Panc1 (cell line): ENCODE data around the gene TRAPPC12. TPM values are rescaled to one million over a fixed set of nuclear protein-coding genes. Genes with fewer than 3 reads are reported as not detected.
A peak's percentile ranks its signal among the peaks of the same experiment; 100 is the strongest.

Experiments used
- ATAC-seq: fragments of 200-7000 bp; cut with Tn5 transposase; 2 replicates; pipeline ENCODE4 v1.9.1; 2020; ENCODE audit warnings: mild to moderate bottlenecking, moderate library complexity
- BruUV-seq: library from RNA; stranded (reverse); fragments of 400-500 nt; replicated peaks from 2 replicates; lab custom pipeline; 2021; lab: Mats Ljungman, UMichigan
- CTCF ChIA-PET: fragments of 300-600 bp; sonication (Branson Sonifier 250); formaldehyde crosslinking; loops from one replicate; lab custom pipeline; 2022; ENCODE audit warnings: antibody characterized with exemption; lab: Charles Lee
- POLR2A ChIA-PET: fragments of 300-600 bp; sonication (Branson Sonifier 250); formaldehyde crosslinking; loops from one replicate; lab custom pipeline; 2022; ENCODE audit warnings: antibody characterized with exemption; lab: Charles Lee
- DNase-seq: peaks from one replicate; pipeline ENCODE4 v3.0.0-alpha.2; 2010; ENCODE audit warnings: low read depth, low spot score
- H3K27ac ChIP-seq: 2 replicates; pipeline ENCODE4 v1.5.1; 2011; ENCODE audit warnings: mild to moderate bottlenecking, low read length, inconsistent platforms
- H3K27me3 ChIP-seq: fragments of 200-500 bp; sonication (Bioruptor generic); 2 replicates; pipeline ENCODE4 v1.6.0; 2014; ENCODE audit warnings: low read length, inconsistent platforms; ENCODE audit not compliant: control insufficient read depth, insufficient read depth
- H3K36me3 ChIP-seq: fragments of 200-500 bp; sonication (Bioruptor generic); 2 replicates; pipeline ENCODE4 v1.5.1; 2014; ENCODE audit warnings: inconsistent platforms, mild to moderate bottlenecking, low read length, moderate library complexity; ENCODE audit not compliant: control insufficient read depth, insufficient read depth
- H3K4me1 ChIP-seq: 2 replicates; pipeline ENCODE4 v1.5.1; 2011; ENCODE audit warnings: inconsistent platforms, mild to moderate bottlenecking, low read length, moderate library complexity; ENCODE audit not compliant: control insufficient read depth, insufficient read depth
- H3K4me3 ChIP-seq, 2 experiments: 2 replicates each; pipeline ENCODE4 v1.5.1; 2011 to 2012; ENCODE audit warnings: low read depth in 2 of 2, low read length in 2 of 2, mild to moderate bottlenecking in 2 of 2, inconsistent platforms in 1 of 2, moderate library complexity in 1 of 2
- H3K9me3 ChIP-seq: fragments of 200-500 bp; sonication (Bioruptor generic); 2 replicates; pipeline ENCODE4 v1.5.1; 2014; ENCODE audit warnings: low read depth, mild to moderate bottlenecking, inconsistent platforms, low read length, moderate library complexity; ENCODE audit not compliant: control insufficient read depth, insufficient read depth
- POLR2AphosphoS5 ChIP-seq: IDR thresholded peaks from 2 replicates; pipeline ENCODE4 v1.6.1; 2012; ENCODE audit warnings: mild to moderate bottlenecking, low read depth, low read length, moderate library complexity
- SIN3A ChIP-seq: IDR thresholded peaks from 2 replicates; pipeline ENCODE4 v1.6.1; 2012; ENCODE audit warnings: low read depth, mild to moderate bottlenecking, low read length, moderate library complexity, borderline replicate concordance; ENCODE audit not compliant: insufficient read depth
- TCF7L2 ChIP-seq: IDR thresholded peaks from 2 replicates; pipeline ENCODE4 v1.6.1; 2011; ENCODE audit warnings: mild to moderate bottlenecking, low read depth, low read length, inconsistent platforms
- in situ Hi-C: cut with HindIII; loops from 2 replicates; pipeline ENCODE4 v1.10.0; 2016; ENCODE audit warnings: low sequenced_read_pairs, low pct_unique_long_range_greater_than_20kb
- intact Hi-C: fragments of 100-400 bp; cut with micrococcal nuclease; formaldehyde crosslinking; loops from one replicate; pipeline ENCODE4 v1.10.0; 2022; ENCODE audit not compliant: unreplicated experiment
- total RNA-seq: library from RNA; stranded (reverse); gene quantifications from one replicate; pipeline ENCODE4 v1.2.1, GENCODE V29; 2021; ENCODE audit not compliant: unreplicated experiment
- TF ChIP-seq, protein P1 (sequence below), 2 experiments: IDR thresholded peaks; 2 replicates each; pipeline ENCODE4 v1.6.1; 2011 to 2012; ENCODE audit warnings: low read depth in 2 of 2, control low read depth in 1 of 2, low read length in 1 of 2, mild to moderate bottlenecking in 1 of 2, moderate library complexity in 1 of 2; ENCODE audit not compliant: insufficient read depth in 1 of 2
- TF ChIP-seq, protein P2 (sequence below): fragments of 450-650 bp; IDR thresholded peaks from 2 replicates; pipeline ENCODE4 v1.5.1; 2017; ENCODE audit warnings: mild to moderate bottlenecking

Gene TRAPPC12
- total RNA-seq, 1 experiment from 2014 or later, result 78.7 TPM

DNA sequence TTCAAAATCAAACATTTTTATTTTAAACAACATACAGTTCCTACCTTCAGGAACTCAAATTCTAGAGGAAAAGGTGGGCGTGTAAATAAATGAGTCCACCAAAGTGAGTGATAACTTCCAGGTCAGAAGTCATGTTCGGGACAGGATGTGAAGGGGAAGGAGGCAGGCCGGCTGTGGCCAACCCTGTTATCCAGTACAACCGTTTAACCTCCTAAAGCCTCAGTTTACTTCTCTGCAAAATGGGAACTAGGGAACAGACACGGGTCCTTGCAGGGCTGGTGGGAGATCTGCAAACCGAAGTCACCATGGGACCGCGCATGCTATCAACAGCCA is 2.2 kb upstream of the TRAPPC12 start:
- no peak for DNase-seq
- Histone ChIP-seq H3K4me1 (peaks cover 18% of the 10 kb centered on the region), H3K36me3 (peaks cover 17% of the 10 kb centered on the region), H3K9me3 (no peaks in the 10 kb centered on the region), H3K4me3 (peak overlapping the region; percentile 69 to 98), H3K27ac (peak overlapping the region; percentile 98), H3K27me3 (no peaks in the 10 kb centered on the region)
- intact Hi-C loops, result no loop called here
- CTCF ChIA-PET, result no interaction called here
- in situ Hi-C loops, result no loop called here
- POLR2A ChIA-PET, result no interaction called here
- ATAC-seq, result peak; percentile 47
- TF ChIP-seq TCF7L2 (no peak), SIN3A (no peak), POLR2AphosphoS5 (no peak)
- TF ChIP-seq, protein P1, sequence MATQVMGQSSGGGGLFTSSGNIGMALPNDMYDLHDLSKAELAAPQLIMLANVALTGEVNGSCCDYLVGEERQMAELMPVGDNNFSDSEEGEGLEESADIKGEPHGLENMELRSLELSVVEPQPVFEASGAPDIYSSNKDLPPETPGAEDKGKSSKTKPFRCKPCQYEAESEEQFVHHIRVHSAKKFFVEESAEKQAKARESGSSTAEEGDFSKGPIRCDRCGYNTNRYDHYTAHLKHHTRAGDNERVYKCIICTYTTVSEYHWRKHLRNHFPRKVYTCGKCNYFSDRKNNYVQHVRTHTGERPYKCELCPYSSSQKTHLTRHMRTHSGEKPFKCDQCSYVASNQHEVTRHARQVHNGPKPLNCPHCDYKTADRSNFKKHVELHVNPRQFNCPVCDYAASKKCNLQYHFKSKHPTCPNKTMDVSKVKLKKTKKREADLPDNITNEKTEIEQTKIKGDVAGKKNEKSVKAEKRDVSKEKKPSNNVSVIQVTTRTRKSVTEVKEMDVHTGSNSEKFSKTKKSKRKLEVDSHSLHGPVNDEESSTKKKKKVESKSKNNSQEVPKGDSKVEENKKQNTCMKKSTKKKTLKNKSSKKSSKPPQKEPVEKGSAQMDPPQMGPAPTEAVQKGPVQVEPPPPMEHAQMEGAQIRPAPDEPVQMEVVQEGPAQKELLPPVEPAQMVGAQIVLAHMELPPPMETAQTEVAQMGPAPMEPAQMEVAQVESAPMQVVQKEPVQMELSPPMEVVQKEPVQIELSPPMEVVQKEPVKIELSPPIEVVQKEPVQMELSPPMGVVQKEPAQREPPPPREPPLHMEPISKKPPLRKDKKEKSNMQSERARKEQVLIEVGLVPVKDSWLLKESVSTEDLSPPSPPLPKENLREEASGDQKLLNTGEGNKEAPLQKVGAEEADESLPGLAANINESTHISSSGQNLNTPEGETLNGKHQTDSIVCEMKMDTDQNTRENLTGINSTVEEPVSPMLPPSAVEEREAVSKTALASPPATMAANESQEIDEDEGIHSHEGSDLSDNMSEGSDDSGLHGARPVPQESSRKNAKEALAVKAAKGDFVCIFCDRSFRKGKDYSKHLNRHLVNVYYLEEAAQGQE (IDR thresholded peaks at IDR 0.05; ENCODE audit: insufficient read depth in 1 of 2, low read depth in 2 of 2, low read length in 1 of 2), result no peak
- TF ChIP-seq, protein P2, sequence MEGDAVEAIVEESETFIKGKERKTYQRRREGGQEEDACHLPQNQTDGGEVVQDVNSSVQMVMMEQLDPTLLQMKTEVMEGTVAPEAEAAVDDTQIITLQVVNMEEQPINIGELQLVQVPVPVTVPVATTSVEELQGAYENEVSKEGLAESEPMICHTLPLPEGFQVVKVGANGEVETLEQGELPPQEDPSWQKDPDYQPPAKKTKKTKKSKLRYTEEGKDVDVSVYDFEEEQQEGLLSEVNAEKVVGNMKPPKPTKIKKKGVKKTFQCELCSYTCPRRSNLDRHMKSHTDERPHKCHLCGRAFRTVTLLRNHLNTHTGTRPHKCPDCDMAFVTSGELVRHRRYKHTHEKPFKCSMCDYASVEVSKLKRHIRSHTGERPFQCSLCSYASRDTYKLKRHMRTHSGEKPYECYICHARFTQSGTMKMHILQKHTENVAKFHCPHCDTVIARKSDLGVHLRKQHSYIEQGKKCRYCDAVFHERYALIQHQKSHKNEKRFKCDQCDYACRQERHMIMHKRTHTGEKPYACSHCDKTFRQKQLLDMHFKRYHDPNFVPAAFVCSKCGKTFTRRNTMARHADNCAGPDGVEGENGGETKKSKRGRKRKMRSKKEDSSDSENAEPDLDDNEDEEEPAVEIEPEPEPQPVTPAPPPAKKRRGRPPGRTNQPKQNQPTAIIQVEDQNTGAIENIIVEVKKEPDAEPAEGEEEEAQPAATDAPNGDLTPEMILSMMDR, result no peak
- BruUV-seq, result TSS peak; percentile 80

DNA sequence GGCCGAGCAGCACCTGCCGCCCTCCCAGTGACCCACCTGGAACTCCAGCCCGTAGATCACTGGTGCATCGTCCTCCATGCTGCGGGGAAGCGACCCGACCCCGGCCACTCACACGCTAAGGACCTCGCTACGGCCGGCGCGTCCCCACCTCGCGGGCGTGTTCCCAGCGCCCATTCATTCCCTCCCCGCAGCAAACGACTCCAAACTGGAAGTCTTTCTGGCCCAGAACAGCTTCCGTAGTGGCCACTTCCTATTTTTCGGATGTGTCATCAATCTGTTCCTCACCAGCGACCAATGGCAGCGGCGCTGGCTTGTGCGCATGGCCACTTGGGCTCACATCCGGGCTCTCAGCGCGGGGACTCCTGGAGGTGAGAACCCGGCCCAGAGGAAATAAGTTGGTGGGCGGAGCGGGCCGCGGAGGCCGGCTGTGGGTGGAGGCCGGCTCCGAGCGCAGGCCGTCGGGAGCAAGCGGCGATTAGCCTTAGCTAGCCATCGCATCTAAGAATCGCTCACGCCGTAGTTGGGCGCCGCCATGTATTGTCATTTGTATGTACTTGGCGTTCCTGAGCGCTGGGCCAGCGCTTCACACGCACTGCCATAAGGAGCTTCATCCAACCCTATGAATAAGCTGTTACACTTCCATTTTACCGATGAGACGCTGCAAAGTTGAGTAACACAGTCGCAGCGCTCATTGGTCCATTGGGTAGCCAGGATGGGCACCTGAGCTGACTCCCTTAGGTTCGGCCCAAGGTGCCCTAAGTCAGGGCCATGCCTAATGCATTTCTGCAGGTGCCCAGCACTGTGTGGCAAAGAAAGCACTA is 1.7 kb upstream of the TRAPPC12 start, which contains the start of gene EIPR1:
Gene EIPR1, minus strand, starts transcription at position 207 of the 821 bp plus-strand sequence. Its CDS starts 129 bp downstream, at position 78.
- H3K9me3 ChIP-seq, result no peaks in the 10 kb centered on the region
- TF ChIP-seq, protein P1 (IDR thresholded peaks at IDR 0.05; ENCODE audit: insufficient read depth in 1 of 2, low read depth in 2 of 2, low read length in 1 of 2), result no peak
- TF ChIP-seq POLR2AphosphoS5 (peak; percentile 88), SIN3A (peak; percentile 89), TCF7L2 (0 out of 2 replicates have a peak, but pooled peaks have one; percentile 32)
- TF ChIP-seq, protein P2, result no peak
- H3K4me1 ChIP-seq, result peaks cover 18% of the 10 kb centered on the region
- POLR2A ChIA-PET, result interaction anchor here (0.6 kb wide), 1 partner anchor 35 kb away, joined by 3 read pairs; no protein-coding TSS in a partner anchor
- H3K27ac ChIP-seq, result peak within 1 kb of the TSS; percentile 98
- peak within 1 kb of the TSS; percentile 69 to 98 for H3K4me3 ChIP-seq
- no TSS peak for BruUV-seq
- H3K36me3 ChIP-seq, result peaks cover 17% of the 10 kb centered on the region
- DNase-seq (peak; percentile 93), ATAC-seq (peak; percentile 94)
- CTCF ChIA-PET, result interaction anchor here (0.7 kb wide), 1 partner anchor 598 kb away, joined by 3 read pairs; no protein-coding TSS in a partner anchor
- in situ Hi-C loops, result no loop called here
- intact Hi-C loops, result no loop called here
- no peaks in the 10 kb centered on the region for H3K27me3 ChIP-seq
